Endothelial cell of umbilical vein (primary cell): Measurements from ENCODE around the gene PKD2.

Experiments
- CTCF ChIP-seq, 2 donors: IDR thresholded peaks; 1 replicate in 1 of 2; 2 replicates in 1 of 2; pipeline ENCODE4 v1.5.1; 2011; ENCODE audit warnings: low read length in 2 of 2, mild to moderate bottlenecking in 2 of 2, moderate library complexity in 2 of 2, control low read depth in 1 of 2, inconsistent platforms in 1 of 2, low read depth in 1 of 2; ENCODE audit not compliant: insufficient read depth in 1 of 2; ENCODE audit errors: extremely low read depth in 1 of 2
- EZH2 ChIP-seq: IDR thresholded peaks from 2 replicates; pipeline ENCODE4 v1.6.1; 2012; ENCODE audit warnings: borderline replicate concordance, low read depth, mild to moderate bottlenecking, moderate library complexity, low read length, inconsistent platforms; ENCODE audit not compliant: severe bottlenecking
- GATA2 ChIP-seq: IDR thresholded peaks from 2 replicates; pipeline ENCODE4 v1.7.0; 2011; ENCODE audit warnings: low read depth, mild to moderate bottlenecking, moderate library complexity, mixed read lengths, low read length; ENCODE audit not compliant: insufficient read length, insufficient read depth
- MAX ChIP-seq: IDR thresholded peaks from 2 replicates; pipeline ENCODE4 v1.6.1; 2011; ENCODE audit not compliant: insufficient read depth, insufficient read length
- POLR2A ChIP-seq: IDR thresholded peaks from 2 replicates; pipeline ENCODE4 v1.6.1; 2012; ENCODE audit warnings: low read depth, mild to moderate bottlenecking, control low read depth, low read length
- POLR2AphosphoS5 ChIP-seq: IDR thresholded peaks from 2 replicates; pipeline ENCODE4 v1.6.1; 2012; ENCODE audit warnings: low read depth, mild to moderate bottlenecking, control low read depth, low read length, moderate library complexity; ENCODE audit not compliant: insufficient read depth

GRCh38 chr4:87986508-87986907 lies 20.9 kb upstream of the PKD2 start:
- TF ChIP-seq CTCF (IDR thresholded peaks at IDR 0.05; ENCODE audit: extremely low read depth in 1 of 2, insufficient read depth in 1 of 2, low read depth in 1 of 2, low read length in 2 of 2) (no peak), EZH2 (no peak), POLR2AphosphoS5 (no peak), POLR2A (no peak), MAX (no peak), GATA2 (no peak)
